Stimulated activated CD4-positive, alpha-beta T cell treated with anti-CD3 and anti-CD28 coated beads, Interleukin-1b, Interleukin-23, amount 100 ng/mL, for 4 hours (primary cell): Measurements from ENCODE around the gene AGO4.

Experiments
- DNase-seq, 2 donors: peaks; one replicate each; pipeline ENCODE4 v3.0.0-alpha.2; 2020; ENCODE audit warnings: low read depth in 2 of 2

Gene AGO4

GRCh38 chr1:35894656-35895055, 86.8 kb downstream of the AGO4 start:
- no peak for DNase-seq

DNA sequence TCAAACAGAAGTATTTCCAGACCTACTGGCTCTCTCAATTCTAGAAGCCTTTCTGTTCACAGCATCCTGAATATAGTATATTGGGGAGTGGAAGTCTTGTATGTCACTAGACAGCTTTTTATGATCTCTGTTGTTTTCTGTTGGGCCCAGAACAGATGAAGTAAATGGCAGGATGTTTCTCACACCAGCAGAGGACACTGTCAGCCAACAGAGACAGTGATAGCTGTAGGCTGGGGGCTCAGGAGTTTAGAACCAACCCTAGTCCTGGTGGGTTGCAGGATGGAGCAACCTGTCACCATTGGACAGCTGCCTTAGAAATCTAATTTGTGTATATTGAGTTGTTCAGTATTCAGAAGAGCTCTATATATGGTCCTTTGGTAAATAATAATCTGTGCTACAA, 92.1 kb downstream of the AGO4 start:
- DNase-seq, result no peak

DNA sequence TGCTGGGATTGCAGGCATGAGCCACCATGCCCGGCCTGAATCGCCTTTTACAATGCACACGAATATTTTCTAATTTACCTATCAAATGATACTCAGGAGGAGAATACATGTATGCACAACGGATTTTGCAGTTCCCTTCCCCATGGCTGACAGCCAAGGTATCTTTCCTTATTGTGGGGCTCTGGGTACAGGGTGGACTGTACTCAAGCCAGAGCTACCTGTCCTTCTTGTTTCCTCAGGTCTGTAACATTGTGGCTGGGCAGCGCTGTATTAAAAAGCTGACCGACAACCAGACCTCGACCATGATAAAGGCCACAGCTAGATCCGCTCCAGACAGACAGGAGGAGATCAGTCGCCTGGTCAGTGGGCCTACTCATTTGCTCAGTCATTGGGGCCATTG, 93.4 kb downstream of the AGO4 start:
- no peak for DNase-seq

DNA sequence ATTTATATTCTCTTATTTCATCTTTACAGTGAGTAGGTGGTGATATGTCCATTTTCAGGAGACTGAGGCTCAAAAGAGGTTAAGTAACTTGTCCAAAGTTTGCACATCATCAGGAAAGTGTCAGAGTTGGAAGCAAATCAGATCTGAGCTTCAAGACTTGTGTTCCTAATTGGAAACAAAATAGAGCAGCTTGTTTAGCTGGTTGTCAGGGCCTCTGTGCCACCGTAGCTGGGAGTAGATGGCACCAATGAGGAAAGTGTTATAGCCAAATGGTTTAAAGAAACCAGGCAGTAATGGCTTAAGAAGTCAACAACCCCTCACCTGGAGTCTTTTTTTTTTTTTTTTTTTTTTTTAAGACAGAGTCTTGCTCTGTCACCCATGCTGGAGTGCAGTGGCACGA, 94.9 kb downstream of the AGO4 start:
- DNase-seq, result no peak
